HepG2 (cell line): Measurements from ENCODE around the gene PDZD7. TPM values are rescaled to one million over a fixed set of nuclear protein-coding genes. Genes with fewer than 3 reads are reported as not detected.

Experiments
- FOSL2 ChIP-seq: sonication (generic); formaldehyde crosslinking; IDR thresholded peaks from 2 replicates; pipeline ENCODE4 v1.4.0; 2020; ENCODE audit warnings: missing genetic modification reagents
- GATAD2A ChIP-seq: IDR thresholded peaks from 2 replicates; pipeline ENCODE4 v1.6.1; 2016
- KLF11 ChIP-seq: IDR thresholded peaks from 2 replicates; pipeline ENCODE4 v1.6.1; 2016; ENCODE audit warnings: missing compliant biosample characterization
- MNT ChIP-seq: fragments of 450-650 bp; IDR thresholded peaks from 2 replicates; pipeline ENCODE4 v1.6.1; 2016
- MXD3 ChIP-seq: IDR thresholded peaks from 2 replicates; pipeline ENCODE4 v1.6.1; 2016; ENCODE audit warnings: mild to moderate bottlenecking, missing biosample characterization, missing genetic modification reagents
- NFATC3 ChIP-seq: sonication (generic); formaldehyde crosslinking; IDR thresholded peaks from 2 replicates; pipeline ENCODE4 v1.5.1; 2020; ENCODE audit warnings: mild to moderate bottlenecking, missing genetic modification reagents
- NFE2 ChIP-seq: sonication (generic); formaldehyde crosslinking; IDR thresholded peaks from 2 replicates; pipeline ENCODE4 v1.4.0; 2020; ENCODE audit warnings: missing genetic modification reagents
- PAX8 ChIP-seq: sonication (generic); formaldehyde crosslinking; IDR thresholded peaks from 2 replicates; pipeline ENCODE4 v1.8.0; 2022; ENCODE audit warnings: mild to moderate bottlenecking, missing genetic modification reagents, borderline replicate concordance
- PRMT3 ChIP-seq: sonication (generic); formaldehyde crosslinking; IDR thresholded peaks from 2 replicates; pipeline ENCODE4 v1.8.1; 2022; ENCODE audit warnings: low read depth, mild to moderate bottlenecking, moderate library complexity, missing genetic modification reagents, borderline replicate concordance
- SKI ChIP-seq: fragments of 450-650 bp; IDR thresholded peaks from one replicate; pipeline ENCODE4 v1.6.1; 2018; ENCODE audit warnings: mild to moderate bottlenecking; ENCODE audit not compliant: partially characterized antibody
- SNAPC4 ChIP-seq: sonication (generic); formaldehyde crosslinking; IDR thresholded peaks from 2 replicates; pipeline ENCODE4 v1.4.0; 2020; ENCODE audit warnings: mild to moderate bottlenecking, missing genetic modification reagents
- SOX5 ChIP-seq: IDR thresholded peaks from 2 replicates; pipeline ENCODE4 v1.6.1; 2016; ENCODE audit warnings: borderline replicate concordance
- TBX3 ChIP-seq: fragments of 450-650 bp; IDR thresholded peaks from 2 replicates; pipeline ENCODE4 v1.6.1; 2017; ENCODE audit warnings: antibody characterized with exemption, mild to moderate bottlenecking, inconsistent platforms, borderline replicate concordance
- ZBTB39 ChIP-seq: sonication (generic); formaldehyde crosslinking; IDR thresholded peaks from 2 replicates; pipeline ENCODE4 v1.5.0; 2020; ENCODE audit warnings: missing genetic modification reagents
- ZIK1 ChIP-seq: sonication (generic); formaldehyde crosslinking; IDR thresholded peaks from 2 replicates; pipeline ENCODE4 v1.5.0; 2020; ENCODE audit warnings: mild to moderate bottlenecking, low read depth, missing genetic modification reagents, borderline replicate concordance
- ZNF232 ChIP-seq: sonication (generic); formaldehyde crosslinking; IDR thresholded peaks from 2 replicates; pipeline ENCODE4 v1.4.0; 2020; ENCODE audit warnings: missing genetic modification reagents, borderline replicate concordance
- ZNF570 ChIP-seq: sonication (generic); formaldehyde crosslinking; IDR thresholded peaks from 2 replicates; pipeline ENCODE4 v1.4.0; 2020; ENCODE audit warnings: mild to moderate bottlenecking, missing genetic modification reagents, borderline replicate concordance
- ZNF597 ChIP-seq: sonication (generic); formaldehyde crosslinking; IDR thresholded peaks from 2 replicates; pipeline ENCODE4 v1.5.0; 2020; ENCODE audit warnings: missing genetic modification reagents
- ZNF619 ChIP-seq: sonication (generic); formaldehyde crosslinking; IDR thresholded peaks from 2 replicates; pipeline ENCODE4 v1.4.0; 2020; ENCODE audit warnings: mild to moderate bottlenecking, missing genetic modification reagents
- ZNF816 ChIP-seq: sonication (generic); formaldehyde crosslinking; IDR thresholded peaks from 2 replicates; pipeline ENCODE4 v1.8.0; 2022; ENCODE audit warnings: missing genetic modification reagents, mild to moderate bottlenecking, borderline replicate concordance
- ZNF841 ChIP-seq: sonication (generic); formaldehyde crosslinking; IDR thresholded peaks from 2 replicates; pipeline ENCODE4 v1.8.1; 2023; ENCODE audit warnings: missing genetic modification reagents, borderline replicate concordance
- polyA plus RNA-seq, 8 experiments: library from polyadenylated mRNA; depleted of rRNA in 3 of 8; stranded (reverse) in 7 of 8; unstranded in 1 of 8; fragments of >200 nt; fragmentation: Illumina TruSeq in 4 of 8; extraction: Trizol in 4 of 8; gene quantifications; 2 replicates each; pipeline versions ENCODE4 v1.2.1 to v1.2.3, GENCODE V29; 2011 to 2016; ENCODE audit warnings: low read depth in 4 of 8, missing spikeins in 1 of 8, mixed read lengths in 1 of 8; ENCODE audit not compliant: insufficient read depth in 1 of 8
- total RNA-seq, 5 experiments: library from RNA; depleted of rRNA; stranded (reverse); fragments of >200 nt; fragmentation: Illumina TruSeq; extraction: Trizol; gene quantifications; 2 replicates each; pipeline ENCODE4 v1.2.3, GENCODE V29; 2016; ENCODE audit warnings: low read depth in 1 of 5

PDZD7 gene
- total and polyA plus RNA-seq, 2 of the 13 experiments (the other 11 are each of a cell fraction or from before 2014, with no cell fraction given), result 0.58 to 0.73 TPM

GRCh38 chr10:101008823-101009423 lies 22.0 kb downstream of the PDZD7 start (continued):
- no peak for TF ChIP-seq MNT
- TF ChIP-seq ZNF841 (CRISPR knock-in tag), result no peak
- TF ChIP-seq TBX3, result peak; percentile 51; the same call in 1 of the 2 replicates
- TF ChIP-seq ZNF816 (CRISPR knock-in tag), result no peak
- no peak for TF ChIP-seq NFE2 (CRISPR knock-in tag)
- no peak for TF ChIP-seq SKI
- TF ChIP-seq FOSL2 (CRISPR knock-in tag), result peak; percentile 44
- no peak for TF ChIP-seq PRMT3 (CRISPR knock-in tag)
- no peak for TF ChIP-seq ZNF619 (CRISPR knock-in tag)
- TF ChIP-seq MXD3 (CRISPR knock-in tag), result peak; percentile 25; the same call in 1 of the 2 replicates
- TF ChIP-seq SOX5 (CRISPR knock-in tag), result peak; percentile 90; the same call in 1 of the 2 replicates
- no peak for TF ChIP-seq NFATC3 (CRISPR knock-in tag)
- no peak for TF ChIP-seq PAX8 (CRISPR knock-in tag)
- TF ChIP-seq ZBTB39 (CRISPR knock-in tag), result no peak
- TF ChIP-seq ZNF570 (CRISPR knock-in tag), result no peak
- no peak for TF ChIP-seq ZNF597 (CRISPR knock-in tag)
- no peak for TF ChIP-seq ZNF232 (CRISPR knock-in tag)
- TF ChIP-seq ZIK1 (CRISPR knock-in tag), result no peak
- TF ChIP-seq SNAPC4 (CRISPR knock-in tag), result 0 out of 2 replicates have a peak, but pooled peaks have one; percentile 41
- TF ChIP-seq KLF11 (CRISPR knock-in tag), result no peak
- TF ChIP-seq GATAD2A (CRISPR knock-in tag), result peak; percentile 51
